Hindlimb muscle (tissue), 1 donor: Measurements from ENCODE around the gene COL6A3. TPM values are rescaled to one million over a fixed set of nuclear protein-coding genes. Genes with fewer than 3 reads are reported as not detected.

Experiments used
- DNase-seq: peaks from one replicate; pipeline ENCODE4 v3.0.0-alpha.2; 2013
- polyA plus RNA-seq: library from polyadenylated mRNA; unstranded; fragments of 120-200 nt; gene quantifications from one replicate; pipeline ENCODE4 v1.2.1, GENCODE V29; 2013; ENCODE audit not compliant: insufficient read length

Gene COL6A3
- polyA plus RNA-seq, 1 donor = 254 TPM

GRCh38 chr2:237295889-237296480 lies 118.0 kb downstream of the COL6A3 start:
- DNase-seq = no peak

- DNase-seq = no peak
Measured at GRCh38 chr2:237294460-237294859, 119.5 kb downstream of the COL6A3 start.

GRCh38 chr2:237293978-237294377 lies 120.0 kb downstream of the COL6A3 start:
- no peak for DNase-seq

GRCh38 chr2:237291138-237291792 lies 122.7 kb downstream of the COL6A3 start:
- peak; percentile 95 for DNase-seq

DNA sequence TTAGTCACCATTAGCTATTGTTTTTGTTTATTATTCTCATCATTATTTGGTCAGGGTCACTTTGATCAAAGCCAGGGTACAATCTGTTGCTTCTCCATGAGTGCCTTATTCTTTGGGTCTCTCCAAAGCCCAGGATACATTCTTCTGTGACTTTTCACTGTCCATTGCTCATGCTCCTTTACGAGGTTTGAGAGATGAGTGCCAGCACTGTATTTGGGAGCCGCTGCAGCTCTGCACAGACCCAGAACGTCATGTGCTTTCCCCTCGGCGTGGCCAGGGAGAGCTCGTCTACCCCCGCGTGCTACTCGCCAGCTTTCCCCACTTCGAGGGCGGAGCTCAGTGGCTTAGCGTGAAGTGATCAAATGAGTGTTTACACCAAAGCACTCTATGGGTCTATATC lies 123.7 kb downstream of the COL6A3 start:
- peak; percentile 72 for DNase-seq

DNA sequence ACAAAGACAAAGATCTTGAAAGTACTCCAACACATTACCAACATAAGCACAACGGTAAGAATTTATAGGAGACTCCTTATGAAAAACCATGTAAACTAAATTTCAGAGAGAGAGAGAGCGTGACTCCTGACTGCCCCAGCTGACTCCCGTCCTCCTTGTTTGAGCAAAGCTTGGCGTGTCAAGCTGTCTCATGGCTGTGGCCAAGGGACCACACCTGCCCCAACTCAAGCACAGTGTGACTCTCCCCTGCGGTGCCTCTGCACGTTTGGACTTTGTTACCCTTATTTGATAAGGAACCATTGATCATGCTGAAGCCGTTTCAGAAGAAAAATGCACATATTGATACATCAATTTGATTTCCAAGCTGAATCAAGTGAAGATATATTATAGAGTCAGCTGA lies 124.8 kb downstream of the COL6A3 start:
- DNase-seq = no peak

- no peak for DNase-seq
Measured at GRCh38 chr2:237287872-237288271, 126.1 kb downstream of the COL6A3 start.

DNA sequence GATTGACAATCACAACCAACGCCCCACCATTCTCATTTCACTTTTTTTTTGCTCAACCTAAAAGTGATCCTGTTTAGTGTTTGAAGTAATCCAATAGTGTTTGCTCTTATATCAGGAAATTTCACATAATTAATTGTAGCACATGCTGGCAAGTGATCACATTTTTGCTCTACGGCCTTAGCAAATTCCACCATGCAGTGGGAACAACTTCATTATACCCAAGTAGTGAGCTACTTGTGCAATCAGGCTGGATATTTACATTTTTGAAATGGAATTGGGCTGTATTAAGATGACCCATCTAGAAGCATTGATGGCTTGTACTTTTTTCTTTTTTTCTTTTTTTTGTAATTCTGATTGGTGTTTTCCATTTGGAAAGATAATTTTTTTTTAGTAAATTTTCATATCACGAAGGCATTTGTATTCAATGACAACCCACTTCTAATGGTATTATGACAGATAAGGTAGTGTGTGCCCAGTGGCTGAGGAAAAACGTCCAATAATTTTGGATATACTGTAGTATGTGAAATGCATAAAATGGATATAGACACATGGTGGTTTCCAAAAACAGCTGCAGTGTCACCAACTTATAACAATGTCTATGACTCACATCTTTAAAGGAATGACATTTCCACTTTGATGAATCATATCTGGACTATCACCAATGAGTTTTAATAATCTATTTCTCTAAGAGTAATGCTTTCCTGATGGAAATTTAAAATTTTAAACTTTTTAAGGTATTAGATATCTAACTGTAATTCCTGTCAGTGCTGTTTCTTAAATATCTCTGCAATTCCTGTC lies 130.6 kb downstream of the COL6A3 start:
- no peak for DNase-seq

DNA sequence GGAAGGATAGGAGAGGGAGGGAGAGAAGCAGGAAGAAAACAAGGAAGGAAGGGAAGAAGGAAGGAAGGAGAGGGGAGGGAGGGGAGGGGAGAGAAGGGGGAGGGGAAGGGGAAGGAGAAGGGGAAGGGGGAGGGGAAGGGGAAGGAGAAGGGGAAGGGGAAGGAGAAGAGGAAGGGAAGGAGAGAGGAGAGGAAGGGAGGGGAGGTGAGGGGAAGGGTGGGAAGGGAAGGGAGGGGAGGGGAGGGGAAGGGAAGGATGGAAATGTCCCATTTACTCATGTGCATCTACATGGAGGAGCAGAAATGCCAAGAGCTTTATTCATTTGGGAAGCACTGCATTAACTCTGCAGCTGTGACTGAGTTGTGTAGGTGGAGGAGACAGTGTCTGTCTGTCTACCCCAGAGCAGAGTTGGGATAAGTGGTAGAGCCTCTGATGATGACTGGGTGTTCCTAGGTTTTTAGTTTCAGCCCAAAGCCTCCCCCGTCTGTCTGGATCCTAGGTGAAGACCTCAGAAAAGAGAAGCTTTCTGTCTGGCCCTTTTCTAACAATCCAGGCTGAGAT lies 131.3 kb downstream of the COL6A3 start:
- DNase-seq = no peak

DNA sequence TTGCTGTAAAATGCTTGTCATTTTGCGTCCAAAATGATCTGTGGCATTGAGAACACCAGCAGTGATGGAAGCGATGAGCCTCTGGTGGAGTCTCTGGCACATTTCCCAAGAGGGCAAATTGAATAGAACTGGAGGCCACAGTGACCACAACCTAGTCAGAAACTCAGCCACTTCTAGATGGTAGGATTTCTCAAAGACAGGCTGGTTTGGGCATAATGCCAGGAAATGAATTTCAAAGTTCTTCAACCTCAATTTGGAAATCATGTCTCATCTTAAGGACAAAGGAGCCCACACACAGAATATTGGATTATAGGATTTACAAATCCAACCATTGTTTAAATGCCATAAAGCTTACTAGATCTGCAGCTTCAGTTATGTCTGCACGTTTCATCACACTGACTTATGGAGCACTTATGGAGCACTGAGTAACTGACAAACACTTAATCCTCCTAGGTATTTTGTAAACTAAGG lies 132.1 kb downstream of the COL6A3 start:
- DNase-seq = no peak

DNA sequence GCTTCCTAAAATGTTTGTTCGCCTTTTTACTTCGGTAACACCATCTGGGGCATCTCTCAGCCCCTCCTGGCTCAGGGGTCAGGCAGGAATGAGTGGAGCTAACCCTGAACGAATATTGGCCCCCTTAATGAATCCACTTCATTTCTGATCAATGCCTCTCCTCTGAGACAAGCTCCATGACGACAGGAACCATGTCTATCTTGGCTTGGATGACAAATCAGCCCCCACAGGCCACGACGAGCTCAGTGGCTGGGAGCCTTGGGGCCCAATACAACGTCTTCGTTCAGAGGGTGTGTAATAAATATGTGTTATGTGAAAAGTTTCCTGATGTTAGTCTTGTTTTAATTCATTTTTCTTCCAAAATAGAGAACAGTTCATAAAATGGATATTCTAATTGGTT lies 133.0 kb downstream of the COL6A3 start:
- no peak for DNase-seq

DNA sequence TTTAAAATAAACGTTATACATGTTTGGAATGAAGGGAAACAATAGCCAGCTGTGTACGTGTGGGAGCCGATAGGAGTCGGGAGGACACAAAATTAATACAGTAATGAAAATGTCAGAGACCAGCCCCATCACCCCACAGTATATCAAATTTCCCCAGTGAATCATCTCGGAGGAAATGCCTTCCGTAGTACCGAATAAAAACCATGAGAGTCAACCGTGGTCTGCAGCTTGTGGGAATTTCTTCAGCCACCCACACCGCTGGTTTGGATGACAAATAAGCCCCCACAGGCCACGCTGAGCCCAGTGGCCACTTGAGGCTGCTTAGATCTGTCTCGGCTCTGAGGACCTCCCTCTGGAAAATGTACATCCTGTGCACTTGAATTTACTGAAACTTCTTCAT lies 133.7 kb downstream of the COL6A3 start:
- peak; percentile 54 for DNase-seq

- DNase-seq = no peak
Measured at GRCh38 chr2:237279012-237279768, 134.8 kb downstream of the COL6A3 start.

GRCh38 chr2:237278568-237278967 lies 135.4 kb downstream of the COL6A3 start:
- DNase-seq = peak; percentile 67

DNA sequence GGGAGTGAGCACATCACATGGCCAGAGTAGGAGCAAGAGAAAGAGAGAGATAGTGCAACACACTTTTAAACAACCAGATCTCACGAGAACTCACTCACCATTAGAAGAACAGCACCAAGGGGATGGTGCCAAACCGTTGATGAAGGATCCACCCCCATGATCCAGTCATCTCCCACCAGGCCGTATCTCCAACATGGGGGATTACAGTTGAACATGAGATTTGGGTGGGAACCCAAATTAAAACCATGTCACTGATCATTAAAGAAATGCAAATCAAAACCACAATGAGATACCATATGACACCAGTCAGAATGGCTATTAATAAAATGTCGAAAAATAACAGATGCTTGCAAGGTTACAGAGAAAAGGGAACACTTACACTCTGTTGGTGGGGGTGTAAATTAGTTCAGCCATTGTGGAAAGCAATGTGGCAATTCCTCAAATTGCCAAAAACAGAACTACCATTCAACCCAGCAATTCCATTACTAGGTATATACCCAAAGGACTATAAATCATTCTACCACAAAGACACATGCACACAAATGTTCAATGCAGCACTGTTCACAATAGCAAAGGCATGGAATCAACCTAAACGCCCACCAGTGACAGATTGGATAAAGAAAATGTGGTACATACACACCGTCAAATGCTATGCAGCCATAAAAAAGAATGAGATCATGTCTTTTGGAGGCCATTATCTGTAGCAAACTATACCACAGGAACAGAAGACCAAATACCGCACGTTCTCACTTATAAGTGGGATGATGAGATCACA lies 137.1 kb downstream of the COL6A3 start:
- no peak for DNase-seq

Other genes with a start within 250 kb of the COL6A3 start
- 0.85 TPM for gene MLPH, start 73.1 kb upstream of the COL6A3 start, polyA plus RNA-seq
- gene PRLH, start 152.4 kb upstream of the COL6A3 start, polyA plus RNA-seq = not detected
- 1.6 TPM for gene RAB17, start 176.6 kb upstream of the COL6A3 start, polyA plus RNA-seq
- 184 TPM for gene LRRFIP1, start 213.4 kb upstream of the COL6A3 start, polyA plus RNA-seq